GM18526 (cell line): ENCODE measurements around the gene MIEF1.

Experiments
- POLR2A ChIP-seq: IDR thresholded peaks from 3 replicates; pipeline ENCODE4 v1.6.1; 2011; ENCODE audit not compliant: insufficient read length; ENCODE audit errors: extremely low read depth

The MIEF1 gene

DNA sequence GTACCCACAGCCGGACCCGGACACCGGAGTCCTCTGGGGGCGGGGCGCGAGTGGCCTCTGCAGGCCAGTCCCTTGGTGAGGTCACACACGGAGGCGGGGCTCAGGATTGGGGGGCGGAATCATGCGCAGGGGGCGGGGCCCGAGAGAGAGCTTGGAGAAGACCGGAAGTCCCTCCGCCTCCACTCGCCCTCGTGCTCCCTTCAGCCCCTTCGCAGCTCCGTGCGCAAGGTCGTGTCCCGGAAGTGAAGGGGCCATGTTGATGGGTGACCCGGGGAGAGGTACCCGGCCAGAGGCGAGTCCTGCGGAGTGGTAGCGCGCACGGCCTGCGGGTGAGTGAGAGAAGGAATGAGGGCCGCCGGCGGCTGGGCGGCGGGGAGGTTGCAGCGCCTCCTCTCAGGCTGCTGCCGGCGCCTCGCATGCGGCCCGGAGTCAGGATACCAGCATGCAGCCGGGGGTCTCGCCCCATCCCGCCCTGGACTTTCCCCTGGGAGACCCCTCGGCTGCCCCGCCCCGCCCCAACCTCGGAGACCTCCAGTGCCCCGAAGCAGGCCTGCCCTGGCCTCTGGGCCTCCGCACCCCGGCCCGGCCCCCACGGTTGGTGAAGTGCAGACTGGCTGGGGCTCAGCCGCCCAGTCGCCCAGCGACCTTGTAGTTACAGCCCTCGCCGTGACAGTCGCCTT lies at the start of gene MIEF1:
Gene MIEF1, plus strand, starts transcription at position 182 of the 680 bp plus-strand sequence. CDS start 9,005 bp downstream, outside the sequence.
- TF ChIP-seq POLR2A = peak; percentile 76

DNA sequence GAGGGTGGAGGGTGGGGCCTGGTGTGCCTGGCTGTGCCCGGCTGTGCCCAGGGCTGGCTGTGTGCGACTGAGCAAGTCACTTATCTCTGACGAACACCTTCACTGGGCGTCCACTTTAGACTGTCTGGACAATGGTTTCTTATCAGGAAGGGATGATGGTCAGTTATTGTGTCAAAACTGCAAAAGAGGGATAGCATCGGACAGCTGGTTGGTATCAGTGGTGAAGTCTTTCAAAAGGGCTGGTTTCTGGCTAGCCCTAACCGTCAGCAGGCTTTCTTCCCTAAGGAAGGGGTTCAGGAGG lies 49.4 kb upstream of the MIEF1 start:
- no peak for TF ChIP-seq POLR2A

DNA sequence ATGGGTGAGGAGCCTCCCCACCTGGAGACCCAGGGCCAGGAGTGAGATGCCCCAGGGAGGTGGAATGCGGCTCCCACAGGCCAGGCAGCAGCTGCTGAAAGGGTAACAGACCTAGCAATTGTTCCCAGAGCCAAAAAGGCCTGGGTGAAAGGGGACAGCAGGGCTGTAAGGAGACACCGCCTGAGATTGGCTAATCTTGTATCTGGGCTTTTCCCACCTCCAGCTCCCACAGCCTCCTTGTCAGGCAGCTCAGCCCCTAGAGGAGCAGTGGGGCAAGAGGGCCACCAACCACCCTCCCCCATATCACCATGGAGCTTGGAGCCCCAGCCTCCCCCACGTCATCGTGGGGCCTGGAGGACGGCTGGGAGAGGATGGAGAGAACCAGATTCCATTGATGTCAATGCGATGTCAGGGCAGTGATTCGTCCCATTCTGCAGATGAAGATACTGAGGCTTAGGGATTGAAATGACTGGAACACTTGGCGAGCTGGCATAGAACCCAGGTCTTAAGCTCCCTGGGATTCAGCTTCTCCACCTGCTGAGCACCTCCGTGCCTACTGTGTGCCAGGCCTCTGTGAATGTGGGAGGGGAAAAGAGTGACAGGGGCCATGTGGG lies 48.2 kb upstream of the MIEF1 start:
- TF ChIP-seq POLR2A = no peak

DNA sequence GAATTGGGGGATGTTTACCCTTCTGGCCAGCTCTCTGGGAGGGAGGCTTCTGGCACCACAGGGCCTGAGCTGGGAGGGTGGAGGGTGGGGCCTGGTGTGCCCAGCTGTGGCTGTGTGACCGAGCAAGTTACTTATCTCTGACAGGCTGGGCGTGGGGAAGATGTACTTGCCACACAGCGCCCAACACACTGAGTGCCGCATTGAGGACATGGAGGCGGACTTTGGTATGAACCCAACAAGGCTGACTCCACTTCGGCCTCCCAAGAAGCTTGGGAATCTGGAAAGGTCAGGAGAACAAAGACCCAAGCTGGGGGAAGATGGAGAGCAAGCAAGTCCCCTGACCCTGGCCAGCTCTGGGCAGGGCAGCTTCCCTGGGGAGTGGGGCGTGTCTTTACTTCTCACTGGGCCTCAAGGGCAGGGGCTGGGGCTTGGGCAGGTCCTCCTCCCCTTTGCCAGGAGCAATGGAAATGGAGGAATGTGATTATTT lies 47.7 kb upstream of the MIEF1 start:
- TF ChIP-seq POLR2A = no peak

DNA sequence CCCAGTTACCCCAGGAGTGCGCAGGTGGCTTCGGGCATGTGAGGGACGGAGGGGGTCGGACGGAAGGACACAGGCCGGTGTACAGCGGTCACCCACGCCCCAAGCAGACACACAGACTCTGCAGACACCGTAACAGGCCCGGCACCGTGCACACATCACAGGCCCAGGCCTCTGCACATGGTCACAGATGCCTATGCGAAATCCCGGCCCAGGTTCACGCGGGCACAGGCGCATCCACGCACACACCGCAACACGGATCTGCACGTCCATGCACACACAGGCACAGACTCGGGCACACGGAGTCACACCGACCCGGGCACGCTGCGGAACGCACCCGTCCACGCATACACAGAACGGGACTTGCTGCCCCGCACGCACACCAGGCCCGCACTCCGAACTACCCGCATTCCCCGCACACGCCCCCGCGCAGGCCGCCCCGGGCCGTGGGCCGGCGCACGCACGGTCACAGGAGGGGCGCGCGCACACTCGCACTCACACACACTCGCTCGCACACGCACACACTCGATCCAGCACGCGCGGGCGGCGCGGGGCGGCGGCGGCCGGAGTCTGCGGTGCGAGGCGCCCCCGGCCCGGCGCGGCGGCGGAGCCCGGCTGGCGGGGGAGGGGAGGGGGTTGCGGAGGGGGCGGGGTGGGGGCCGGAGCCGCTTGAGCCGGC lies 45.4 kb upstream of the MIEF1 start, which contains the start of gene MGAT3:
Gene MGAT3, plus strand, starts transcription at position 491 of the 676 bp plus-strand sequence. CDS start 30,336 bp downstream, outside the sequence.
- no peak for TF ChIP-seq POLR2A

DNA sequence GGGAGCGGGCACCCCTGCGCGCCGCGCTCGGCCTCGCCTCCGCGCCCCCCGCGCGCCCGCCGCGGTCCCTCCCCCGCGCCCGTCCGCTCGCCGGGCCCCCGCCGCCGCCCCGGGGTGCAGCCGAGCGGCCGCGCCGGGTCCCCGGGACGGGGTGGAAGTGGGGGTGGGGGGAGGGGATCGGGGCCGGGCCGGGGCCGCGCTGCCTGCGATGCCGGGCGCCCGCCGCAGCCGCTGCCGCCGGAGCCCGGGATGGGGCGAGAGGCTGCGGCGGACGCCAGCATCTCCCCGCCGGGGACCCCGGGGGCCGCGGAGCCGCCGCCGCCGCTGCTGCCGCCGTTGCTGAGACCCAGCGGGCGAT lies 44.9 kb upstream of the MIEF1 start:
- no peak for TF ChIP-seq POLR2A

DNA sequence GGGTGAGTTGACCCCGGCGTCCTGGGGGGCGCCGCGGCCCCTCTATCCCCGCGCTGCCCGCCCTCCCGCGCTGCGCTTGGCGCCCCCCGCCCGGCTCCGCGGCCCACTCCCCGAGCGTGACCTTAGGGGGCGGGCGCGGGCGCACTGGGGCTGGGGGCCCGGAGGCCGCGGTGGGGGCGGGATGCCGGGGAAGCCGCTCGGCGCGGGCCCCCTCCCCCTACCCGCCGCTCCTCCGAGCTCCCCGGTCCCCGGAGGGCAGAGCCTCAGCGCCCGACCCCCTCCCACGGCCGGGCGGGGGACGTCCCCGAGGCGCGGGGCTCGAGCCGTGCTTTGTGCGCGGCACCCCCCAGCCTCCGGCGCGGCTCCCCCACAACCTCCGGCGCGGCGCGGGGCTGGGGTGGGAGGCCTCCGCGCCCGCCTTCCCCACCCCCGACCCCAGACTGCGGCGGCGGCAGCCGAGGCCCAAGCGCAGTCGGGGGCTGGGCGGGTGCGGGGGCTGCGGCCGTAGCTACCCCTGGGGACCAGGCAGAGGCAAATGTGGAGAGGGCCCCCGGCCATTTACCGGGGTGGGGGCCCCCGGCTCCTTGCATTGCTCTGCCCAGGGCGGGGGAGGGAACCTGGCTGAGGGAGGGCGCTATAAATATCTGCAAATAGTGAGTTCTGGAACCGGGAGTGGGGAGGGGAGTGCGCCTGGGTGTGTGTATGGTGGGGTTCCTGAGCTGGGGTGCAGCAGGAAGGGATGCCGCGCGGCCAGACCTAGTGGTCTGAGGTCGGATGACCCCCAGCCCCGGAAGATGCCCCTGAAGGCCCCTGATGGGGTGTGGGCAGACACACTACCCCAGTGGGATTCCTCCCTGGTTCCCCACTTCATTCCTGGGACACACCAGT lies 44.3 kb upstream of the MIEF1 start:
- TF ChIP-seq POLR2A = peak; percentile 30

DNA sequence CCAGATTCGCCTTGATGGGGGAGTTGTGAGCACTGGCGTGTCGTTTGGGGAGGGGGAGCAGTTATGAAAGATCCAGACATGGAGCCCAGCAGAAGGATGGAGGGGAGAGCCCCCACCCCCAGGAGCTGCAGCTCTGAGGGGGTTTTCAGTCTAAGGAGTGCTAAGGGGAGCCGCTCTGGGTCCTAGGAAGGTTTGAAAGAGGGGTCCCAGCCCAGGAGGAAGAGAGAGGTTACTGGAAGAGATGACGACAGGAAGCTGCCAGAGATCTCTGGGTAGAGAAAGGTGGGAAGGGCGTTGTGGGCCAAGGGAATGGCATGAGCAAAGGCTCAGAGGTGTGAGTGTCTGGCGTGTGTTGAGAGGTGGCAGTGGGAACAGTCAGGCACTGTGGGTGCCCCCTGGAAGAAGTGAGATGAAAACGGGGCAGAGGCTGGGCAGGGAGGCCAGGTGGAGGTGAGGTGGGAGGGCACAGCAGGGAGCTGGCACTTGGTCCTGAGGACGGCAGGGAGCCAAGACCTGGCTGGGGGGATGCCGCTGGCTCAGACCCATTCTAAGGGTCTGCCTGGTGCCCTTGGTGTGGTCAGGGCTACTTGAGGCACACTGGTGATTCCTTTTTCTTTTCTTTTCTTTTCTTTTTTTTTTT lies 43.5 kb upstream of the MIEF1 start:
- peak; percentile 27 for TF ChIP-seq POLR2A

DNA sequence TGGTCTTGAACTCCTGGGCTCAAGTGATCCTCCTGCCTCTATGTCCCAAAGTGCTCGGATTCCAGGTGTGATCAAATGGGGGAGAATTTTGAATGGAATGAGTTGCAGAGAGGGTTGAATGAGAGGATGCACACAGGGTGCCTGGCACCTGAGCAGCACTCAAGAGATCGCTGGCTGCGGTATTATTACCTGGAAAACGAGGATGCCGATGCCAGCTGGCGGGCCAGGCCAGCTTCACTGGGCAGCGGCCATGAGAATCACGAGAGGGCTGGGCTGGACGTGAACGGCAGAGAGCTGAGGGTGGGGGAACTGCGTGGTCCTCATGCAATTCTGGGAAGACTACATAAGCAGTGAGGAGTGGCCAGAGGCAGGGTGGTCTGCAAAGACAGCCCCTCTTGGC lies 42.4 kb upstream of the MIEF1 start:
- no peak for TF ChIP-seq POLR2A

DNA sequence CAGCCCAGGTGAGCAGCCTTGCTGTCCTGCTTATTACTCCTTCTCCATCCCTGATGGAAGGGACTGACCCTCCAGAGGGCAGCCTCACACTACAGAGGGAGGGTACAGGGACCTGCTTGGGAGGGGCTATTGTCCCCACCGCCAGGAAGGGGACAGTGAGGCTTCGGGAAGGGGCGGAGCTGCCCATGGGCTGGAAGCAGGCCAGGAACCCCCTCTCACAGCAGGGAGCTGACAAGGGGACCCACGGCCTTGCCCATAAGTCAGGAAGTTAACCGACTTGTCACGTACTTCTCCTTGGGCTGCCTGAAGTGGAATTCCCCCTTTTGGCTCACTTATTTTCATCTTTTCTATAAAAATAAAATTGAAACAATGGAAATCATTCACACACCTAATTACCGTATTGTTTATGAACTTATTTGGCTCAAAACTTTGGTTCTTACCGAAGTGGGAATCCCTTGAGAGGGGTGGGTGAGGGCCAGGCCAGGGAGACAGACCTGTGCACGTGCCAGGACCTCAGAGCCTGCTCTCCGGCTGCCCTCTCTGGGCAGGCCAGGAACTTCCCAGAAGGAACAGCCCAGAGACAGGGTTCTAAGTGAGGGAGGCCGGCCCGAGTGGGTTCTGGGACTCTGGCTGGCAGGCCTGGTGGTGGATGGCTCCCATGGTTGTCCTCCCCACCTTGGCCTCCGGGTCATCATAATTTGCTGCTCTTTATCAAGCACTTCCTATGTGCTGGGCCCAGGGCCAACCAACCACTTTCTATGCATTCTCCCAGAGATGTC lies 39.5 kb upstream of the MIEF1 start:
- no peak for TF ChIP-seq POLR2A

DNA sequence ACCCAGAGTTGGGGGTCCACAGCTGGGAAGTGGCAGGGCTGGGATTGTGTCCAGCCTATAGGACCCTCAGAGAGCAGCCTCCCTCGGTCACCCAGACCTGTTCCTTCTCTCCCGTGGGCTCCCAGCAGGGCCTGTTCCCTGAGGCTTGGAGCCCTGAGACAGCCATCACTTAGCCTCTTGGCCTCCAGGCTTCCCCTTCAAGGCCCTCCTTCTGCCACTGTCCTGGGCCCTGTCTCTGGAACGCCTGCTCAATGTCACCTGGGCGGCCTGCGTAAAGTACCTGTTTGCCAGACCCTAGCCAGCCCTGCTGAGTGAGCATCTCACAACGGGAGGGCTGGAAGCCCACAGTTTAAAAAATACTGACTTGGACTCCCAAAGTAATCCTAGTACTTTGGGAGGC lies 38.8 kb upstream of the MIEF1 start:
- TF ChIP-seq POLR2A = no peak

DNA sequence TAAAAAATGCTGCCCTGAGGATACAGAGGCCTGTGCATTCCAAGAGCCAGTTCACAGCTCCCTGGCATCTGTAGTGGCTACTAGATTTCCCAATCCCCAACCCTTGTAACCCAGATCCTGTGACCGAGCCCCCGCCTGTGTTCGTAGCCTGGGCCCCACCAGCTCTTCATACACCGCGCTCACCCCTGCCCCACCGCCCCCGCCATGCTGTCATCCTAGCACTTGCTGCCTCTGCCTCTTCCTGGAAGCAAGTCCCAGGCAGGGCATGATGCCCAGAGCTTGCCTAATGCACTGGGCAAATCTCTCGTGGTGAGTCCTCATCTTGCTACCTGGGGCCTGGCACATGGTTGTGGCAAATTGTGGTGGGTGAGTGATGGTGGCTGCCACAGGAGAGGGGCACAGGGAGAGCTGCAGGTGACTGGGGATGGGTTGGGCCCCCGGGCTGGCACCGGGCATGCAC lies 38.1 kb upstream of the MIEF1 start:
- no peak for TF ChIP-seq POLR2A

DNA sequence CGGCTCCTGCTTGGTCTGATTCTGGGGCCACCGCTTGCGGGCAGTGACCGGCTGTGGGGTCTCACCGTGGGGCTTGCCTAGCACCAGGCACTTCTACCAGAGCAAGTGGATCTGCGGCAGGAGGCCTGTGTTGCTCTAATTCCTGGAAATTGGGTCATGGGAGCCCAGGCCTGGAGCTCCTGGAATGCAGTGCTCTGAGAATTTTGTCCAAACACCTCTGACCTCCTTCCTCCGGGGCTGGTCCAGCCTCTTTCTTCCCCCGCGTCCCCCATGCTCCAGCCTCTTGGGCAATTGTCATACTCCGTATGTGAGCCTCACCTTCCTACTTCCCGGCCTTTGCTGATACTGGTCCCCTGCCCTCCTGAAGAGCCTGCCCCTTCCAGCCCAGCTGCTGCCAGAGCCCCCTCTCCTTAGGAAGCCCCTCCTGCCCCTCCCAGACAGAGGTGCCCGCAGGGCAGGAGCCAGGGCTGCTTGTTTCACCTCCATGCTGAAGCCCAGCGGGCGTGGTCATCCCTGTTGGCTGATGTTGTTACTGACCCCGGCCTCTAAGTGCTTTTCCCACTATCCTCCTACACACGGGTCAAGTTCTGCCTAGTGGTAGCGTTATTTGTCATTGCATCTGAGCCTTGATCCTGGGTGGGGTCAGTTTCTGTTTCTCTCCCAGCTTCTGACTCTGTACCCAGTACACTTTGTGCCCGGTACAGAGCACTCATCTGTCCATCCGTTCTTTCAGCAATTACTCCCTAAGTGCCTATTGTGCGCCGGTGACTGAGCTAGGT lies 35.7 kb upstream of the MIEF1 start:
- TF ChIP-seq POLR2A = no peak
